HL-60 (cell line): ENCODE results near the gene JMJD1C.

Experiments used
- CTCF ChIP-seq: IDR thresholded peaks from one replicate; pipeline ENCODE4 v1.5.1; 2011; ENCODE audit warnings: low read length, control low read depth, inconsistent platforms; ENCODE audit not compliant: insufficient read depth
- POLR2AphosphoS5 ChIP-seq: IDR thresholded peaks from 2 replicates; pipeline ENCODE4 v1.6.1; 2012; ENCODE audit warnings: low read depth
- REST ChIP-seq: IDR thresholded peaks from 2 replicates; pipeline ENCODE4 v1.6.1; 2012; ENCODE audit warnings: low read depth; ENCODE audit not compliant: insufficient replicate concordance

GRCh38 chr10:63314020-63314419, 151.8 kb downstream of the JMJD1C start:
- TF ChIP-seq CTCF (no peak), REST (no peak), POLR2AphosphoS5 (no peak)
